IPS DF 6.9 (cell line): ENCODE data around the gene MALSU1.

Experiments used
- DNase-seq: peaks from one replicate; pipeline ENCODE4 v3.0.0-alpha.2; 2013; ENCODE audit warnings: low read depth, low spot score
- H3K27ac ChIP-seq: one replicate; pipeline ENCODE4 v1.5.1; 2013; ENCODE audit warnings: low read length, control low read depth
- H3K27me3 ChIP-seq: 2 replicates; pipeline ENCODE4 v1.6.1; 2013; ENCODE audit warnings: mild to moderate bottlenecking, low read length; ENCODE audit not compliant: control insufficient read depth, insufficient read depth
- H3K36me3 ChIP-seq: 2 replicates; pipeline ENCODE4 v1.6.1; 2013; ENCODE audit warnings: low read length; ENCODE audit not compliant: control insufficient read depth, insufficient read depth
- H3K4me1 ChIP-seq: 2 replicates; pipeline ENCODE4 v1.6.1; 2013; ENCODE audit warnings: low read length; ENCODE audit not compliant: control insufficient read depth, insufficient read depth
- H3K4me3 ChIP-seq: 2 replicates; pipeline ENCODE4 v1.5.1; 2013; ENCODE audit warnings: mild to moderate bottlenecking, low read length
- H3K9me3 ChIP-seq: 2 replicates; pipeline ENCODE4 v1.6.1; 2013; ENCODE audit warnings: low read length, inconsistent platforms; ENCODE audit not compliant: control insufficient read depth, insufficient read depth
- WGBS: extraction: QIAGEN DNeasy Blood & Tissue Kit; methylation state at CpG from one replicate; pipeline ENCODE4 v1.1.7; 2013; ENCODE audit warnings: mixed read lengths, missing lambda C conversion rate; ENCODE audit not compliant: insufficient read length, insufficient coverage; 5-methylcytosine and 5-hydroxymethylcytosine counted together

MALSU1 gene

DNA sequence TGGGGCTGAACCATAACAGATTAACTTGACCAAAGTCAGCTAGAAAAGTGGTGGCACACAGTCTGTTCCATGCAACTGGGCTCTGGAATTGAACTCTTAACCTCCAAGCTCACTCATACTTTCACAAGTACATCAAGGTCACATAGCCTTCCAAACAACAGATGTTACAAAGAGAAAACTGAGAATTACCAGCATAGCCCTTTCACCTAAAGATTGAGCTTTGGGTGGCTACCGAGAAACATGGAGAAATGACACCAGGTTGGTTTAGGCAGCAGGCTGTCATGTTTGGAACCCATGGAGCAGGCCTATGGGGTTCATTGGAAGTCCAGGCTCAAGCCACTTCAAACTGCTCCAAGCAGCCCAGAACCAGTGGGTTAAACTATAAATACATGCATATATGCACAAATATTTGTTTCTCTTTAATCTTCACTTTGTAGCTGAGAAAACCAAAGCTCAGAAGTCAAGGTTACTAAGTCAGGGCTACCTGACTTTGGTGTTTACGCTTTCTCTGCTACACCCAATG lies 59.1 kb downstream of the MALSU1 start:
- H3K27ac ChIP-seq = no peak overlapping the region

More for the DNA sequence above, 59.1 kb downstream of the MALSU1 start:
- Histone ChIP-seq H3K4me3 (no peak overlapping the region), H3K4me1 (no peaks in the 10 kb centered on the region), H3K27me3 (no peaks in the 10 kb centered on the region), H3K36me3 (no peaks in the 10 kb centered on the region; the same call in 1 of the 2 replicates), H3K9me3 (no peaks in the 10 kb centered on the region)
- DNase-seq = no peak
- WGBS = no CpG with 5 or more reads among the region's 2 CpGs
